Measurements from ENCODE around the gene S100A5. TPM values are rescaled to one million over a fixed set of nuclear protein-coding genes. Genes with fewer than 3 reads are reported as not detected.

S100A5 gene
- total and polyA plus RNA-seq, 7 donors = not detected

- TF ChIP-seq CTCF (IDR thresholded peaks at IDR 0.05) = no peak
- no peaks in the 10 kb centered on the region for H3K36me3 ChIP-seq (ENCODE audit: insufficient read depth in 1 of 2, low read depth in 1 of 2)
- peak; percentile 31 to 54 (median 42) for ATAC-seq
- peak within 1 kb of the TSS; percentile 75 for H3K27ac ChIP-seq
- peaks cover 0 to 12% (median 0%) of the 10 kb centered on the region in 3 donors for H3K27me3 ChIP-seq (ENCODE audit: insufficient read depth in 3 of 3, low read length in 2 of 3)
- H3K9me3 ChIP-seq = no peaks in the 10 kb centered on the region
- DNase-seq = peak; percentile 72 to 78
- intact Hi-C loops (cut with DNase I) = no loop called here
- WGBS, 3 donors = 14 to 26% (median 17%) methylated on average over 15 to 18 of the region's 18 CpGs
- H3K4me1 ChIP-seq = peaks cover 12% of the 10 kb centered on the region
- H3K4me3 ChIP-seq = peak within 1 kb of the TSS; percentile 77
These were observed 5.3 kb downstream of the S100A5 start, which contains the start of gene S100A6 for GRCh38 chr1:153535242-153536011. TSS of gene S100A6 (minus strand) at chr1:153535991. CDS start at chr1:153535339, 652 bp downstream.

- no peaks in the 10 kb centered on the region for H3K9me3 ChIP-seq
- WGBS, 3 donors = 62 to 84% (median 69%) methylated on average over 3 of the region's 3 CpGs
- H3K27ac ChIP-seq = peak overlapping the region; percentile 75
- H3K36me3 ChIP-seq (ENCODE audit: insufficient read depth in 1 of 2, low read depth in 1 of 2) = no peaks in the 10 kb centered on the region
- H3K4me3 ChIP-seq = peak overlapping the region; percentile 77
- intact Hi-C loops (cut with DNase I) = no loop called here
- H3K27me3 ChIP-seq (ENCODE audit: insufficient read depth in 3 of 3, low read length in 2 of 3) = peaks cover 0 to 12% (median 0%) of the 10 kb centered on the region in 3 donors
- peaks cover 12% of the 10 kb centered on the region for H3K4me1 ChIP-seq
- DNase-seq = no peak
- no peak for ATAC-seq
- no peak for TF ChIP-seq CTCF (IDR thresholded peaks at IDR 0.05)
These were observed 5.9 kb downstream of the S100A5 start for GRCh38 chr1:153534925-153535241.

DNA sequence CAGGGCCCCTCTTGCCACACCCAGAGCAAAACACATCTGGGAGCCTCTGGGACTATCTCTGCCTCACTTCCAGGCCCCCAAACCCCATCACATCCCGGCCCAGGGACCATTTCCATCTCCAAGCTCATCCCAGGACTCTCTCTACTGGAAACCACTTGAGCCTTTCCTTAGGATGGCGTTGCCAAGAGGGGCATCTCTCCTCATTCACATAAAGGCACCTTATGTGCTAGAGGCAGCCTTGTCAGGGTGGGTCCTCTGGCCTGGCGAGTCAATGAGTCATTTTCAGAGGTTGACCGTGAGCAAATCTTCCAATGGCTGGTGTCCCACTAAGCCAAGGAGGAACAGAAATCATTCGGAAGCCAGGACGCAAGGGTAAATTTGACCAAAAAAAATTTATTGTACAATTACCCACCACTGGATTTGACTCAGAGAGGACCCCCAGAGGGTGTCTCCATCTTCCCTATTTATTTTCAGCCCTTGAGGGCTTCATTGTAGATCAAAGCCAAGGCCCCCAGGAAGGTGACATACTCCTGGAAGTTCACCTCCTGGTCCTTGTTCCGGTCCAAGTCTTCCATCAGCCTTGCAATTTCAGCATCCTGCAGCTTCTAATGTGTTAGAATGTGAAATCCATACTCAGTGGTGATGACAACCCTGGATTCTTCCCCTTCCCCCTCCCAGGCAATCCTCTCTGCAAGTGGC, 6.4 kb downstream of the S100A5 start:
- intact Hi-C loops (cut with DNase I) = no loop called here
- Histone ChIP-seq H3K4me1 (peaks cover 12% of the 10 kb centered on the region), H3K27me3 (ENCODE audit: insufficient read depth in 3 of 3, low read length in 2 of 3) (peaks cover 0 to 12% (median 0%) of the 10 kb centered on the region in 3 donors)

DNA sequence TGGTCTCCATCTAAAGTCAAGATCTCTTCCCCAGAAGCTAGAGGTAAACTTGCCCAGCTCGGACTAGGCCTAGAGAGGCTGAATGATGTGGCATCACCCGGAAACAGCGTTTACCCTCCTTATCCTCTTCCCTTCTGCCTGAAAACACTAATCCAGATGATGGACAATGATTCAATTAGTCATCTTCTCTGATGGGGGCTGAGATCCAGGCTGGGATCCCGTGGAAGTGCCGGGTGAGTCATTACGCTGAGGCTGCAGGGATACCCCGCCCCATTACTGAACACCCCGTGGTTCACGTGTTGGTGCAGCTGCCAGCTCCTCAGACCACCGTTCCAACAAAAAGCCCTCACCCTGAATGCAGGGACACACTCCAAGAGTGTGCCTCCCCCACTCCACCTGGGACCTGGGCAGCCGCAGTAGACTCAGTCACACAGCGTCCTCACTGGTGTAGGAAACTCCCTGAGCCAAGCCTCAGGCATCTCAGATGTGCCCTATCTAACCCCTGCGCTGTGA, 7.0 kb downstream of the S100A5 start:
- peaks cover 12% of the 10 kb centered on the region for H3K4me1 ChIP-seq
- H3K27me3 ChIP-seq (ENCODE audit: insufficient read depth in 3 of 3, low read length in 2 of 3) = peaks cover 0 to 12% (median 0%) of the 10 kb centered on the region in 3 donors
- no peaks in the 10 kb centered on the region for H3K9me3 ChIP-seq
- peak overlapping the region; percentile 46 for H3K27ac ChIP-seq
- H3K4me3 ChIP-seq = peak overlapping the region; percentile 77
- ATAC-seq (peak; percentile 23 to 59 (median 40)), DNase-seq (peak; percentile 74)
- TF ChIP-seq CTCF (IDR thresholded peaks at IDR 0.05) = no peak
- no peaks in the 10 kb centered on the region for H3K36me3 ChIP-seq (ENCODE audit: insufficient read depth in 1 of 2, low read depth in 1 of 2)
- intact Hi-C loops (cut with DNase I) = loop anchor here (1.0 to 2.0 kb wide), 2 partner anchors 35 kb away; no protein-coding TSS in a partner anchor
- 32 to 48% (median 36%) methylated on average over 13 of the region's 13 CpGs for WGBS, 3 donors

More for the DNA sequence above, 6.4 kb downstream of the S100A5 start:
- H3K9me3 ChIP-seq = no peaks in the 10 kb centered on the region
- TF ChIP-seq CTCF (IDR thresholded peaks at IDR 0.05) = no peak
- ATAC-seq (peak in 2 of 4 donors; percentile 15 to 19), DNase-seq (peak in 1 of 2 donors; percentile 31)
- WGBS, 3 donors = 55 to 69% (median 64%) methylated on average over 7 of the region's 7 CpGs
- peak overlapping the region; percentile 77 for H3K4me3 ChIP-seq
- H3K36me3 ChIP-seq (ENCODE audit: insufficient read depth in 1 of 2, low read depth in 1 of 2) = no peaks in the 10 kb centered on the region
- H3K27ac ChIP-seq = peak overlapping the region; percentile 75

All from psoas muscle (tissue), 8 donors.